GM18870 (cell line): ENCODE data around the gene ALG10B.
"Not testable (repeated sequence)": the region's sequence is repeated elsewhere in the genome, so short reads cannot be mapped to it uniquely, and the experiment has no call there.

Source experiments
- ATAC-seq: cut with Tn5 transposase; IDR thresholded peaks from one replicate; pipeline ENCODE4 v1.9.1; 2021; ENCODE audit warnings: moderate library complexity; ENCODE audit not compliant: unreplicated experiment

Gene ALG10B, protein sequence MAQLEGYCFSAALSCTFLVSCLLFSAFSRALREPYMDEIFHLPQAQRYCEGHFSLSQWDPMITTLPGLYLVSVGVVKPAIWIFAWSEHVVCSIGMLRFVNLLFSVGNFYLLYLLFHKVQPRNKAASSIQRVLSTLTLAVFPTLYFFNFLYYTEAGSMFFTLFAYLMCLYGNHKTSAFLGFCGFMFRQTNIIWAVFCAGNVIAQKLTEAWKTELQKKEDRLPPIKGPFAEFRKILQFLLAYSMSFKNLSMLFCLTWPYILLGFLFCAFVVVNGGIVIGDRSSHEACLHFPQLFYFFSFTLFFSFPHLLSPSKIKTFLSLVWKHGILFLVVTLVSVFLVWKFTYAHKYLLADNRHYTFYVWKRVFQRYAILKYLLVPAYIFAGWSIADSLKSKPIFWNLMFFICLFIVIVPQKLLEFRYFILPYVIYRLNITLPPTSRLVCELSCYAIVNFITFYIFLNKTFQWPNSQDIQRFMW

GRCh38 chr12:38316391-38317129 lies at the start of gene ALG10B:
Gene ALG10B, plus strand, starts transcription at chr12:38316774. Its CDS starts 120 bp downstream, at chr12:38316894.
- ATAC-seq = peak; percentile 99

DNA sequence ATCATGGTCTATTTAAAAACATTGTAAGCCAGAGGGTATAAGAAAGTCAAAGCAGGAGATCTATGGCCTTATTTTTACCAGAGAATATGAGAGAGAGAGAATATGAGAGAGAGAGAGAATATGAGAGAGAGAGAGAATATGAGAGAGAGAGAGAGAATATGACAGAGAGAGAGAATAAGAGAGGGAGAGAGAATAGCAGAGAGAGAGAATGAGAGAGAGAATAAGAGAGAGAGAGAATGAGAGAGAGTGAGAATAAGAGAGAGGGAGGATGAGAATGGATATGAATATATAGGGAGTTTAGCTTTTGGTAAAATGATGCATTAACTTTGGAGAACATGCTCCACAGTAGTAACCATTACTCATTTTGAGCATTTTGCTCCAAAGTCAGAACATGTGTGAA lies 48.0 kb upstream of the ALG10B start:
- ATAC-seq = no peak

- ATAC-seq = no peak
These were observed 46.7 kb upstream of the ALG10B start for GRCh38 chr12:38269897-38270296.

- no peak for ATAC-seq
These were observed 36.8 kb upstream of the ALG10B start for GRCh38 chr12:38279756-38280155.

DNA sequence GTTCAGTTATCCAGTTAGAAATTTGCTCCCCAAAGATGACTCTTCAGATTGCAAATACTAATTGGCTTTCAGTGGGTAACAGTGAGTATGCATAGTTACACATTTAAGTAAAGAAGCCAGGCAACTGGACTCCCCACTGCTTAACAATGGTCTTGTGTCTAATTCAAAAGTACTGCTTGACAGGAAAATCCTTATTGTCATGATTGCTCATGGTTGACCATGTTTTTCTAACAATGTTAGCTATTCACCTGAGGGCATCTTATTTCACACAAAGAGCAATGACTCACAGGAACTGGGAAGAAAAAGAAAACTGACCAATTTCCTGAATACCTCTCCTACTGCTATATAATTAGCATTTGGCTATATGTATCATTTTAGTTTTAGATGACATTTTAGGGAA lies 33.7 kb upstream of the ALG10B start:
- ATAC-seq = no peak

GRCh38 chr12:38289396-38289795 lies 27.2 kb upstream of the ALG10B start:
- no peak for ATAC-seq

GRCh38 chr12:38291160-38291559 lies 25.4 kb upstream of the ALG10B start:
- no peak for ATAC-seq

DNA sequence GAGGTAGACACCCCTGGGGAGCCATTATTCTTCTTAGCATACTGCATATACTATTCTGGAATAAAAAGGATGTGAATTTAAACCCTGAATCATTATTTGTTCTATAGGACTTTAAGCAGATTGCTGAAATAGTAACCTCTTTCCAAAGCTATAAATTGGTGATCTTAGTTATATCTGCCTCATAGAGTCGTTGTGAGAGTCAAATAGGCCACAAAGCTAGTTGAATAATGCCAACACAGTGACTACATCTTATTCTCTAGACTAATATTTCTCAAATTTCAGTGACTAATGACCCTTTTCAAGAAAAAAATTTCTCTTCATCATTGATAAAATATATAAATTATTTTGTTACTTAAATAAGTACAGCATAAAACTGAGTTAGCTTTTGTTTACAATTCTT lies 13.6 kb upstream of the ALG10B start:
- not testable (repeated sequence) for ATAC-seq

DNA sequence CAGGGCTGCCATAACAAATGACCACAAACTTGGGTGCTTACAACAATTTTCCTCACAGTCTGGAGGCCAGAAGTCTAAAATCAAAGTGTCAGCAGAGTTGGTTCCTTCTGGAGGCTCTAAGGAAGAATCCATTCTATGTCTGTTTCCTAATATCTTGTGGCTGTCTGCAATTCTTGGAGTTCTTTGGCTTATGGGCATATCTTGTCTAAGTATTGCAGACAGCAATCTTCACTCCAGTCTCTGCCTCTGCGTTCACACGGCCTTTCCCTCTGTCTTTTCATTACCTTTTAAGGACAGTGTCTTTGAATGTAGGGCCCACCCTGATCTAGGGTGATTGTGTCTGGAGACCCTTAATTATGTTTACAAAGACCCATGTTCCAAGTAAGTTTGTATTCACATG lies 5.4 kb downstream of the ALG10B start:
- ATAC-seq = not testable (repeated sequence)

GRCh38 chr12:38324912-38325311 lies 8.3 kb downstream of the ALG10B start:
- no peak for ATAC-seq

DNA sequence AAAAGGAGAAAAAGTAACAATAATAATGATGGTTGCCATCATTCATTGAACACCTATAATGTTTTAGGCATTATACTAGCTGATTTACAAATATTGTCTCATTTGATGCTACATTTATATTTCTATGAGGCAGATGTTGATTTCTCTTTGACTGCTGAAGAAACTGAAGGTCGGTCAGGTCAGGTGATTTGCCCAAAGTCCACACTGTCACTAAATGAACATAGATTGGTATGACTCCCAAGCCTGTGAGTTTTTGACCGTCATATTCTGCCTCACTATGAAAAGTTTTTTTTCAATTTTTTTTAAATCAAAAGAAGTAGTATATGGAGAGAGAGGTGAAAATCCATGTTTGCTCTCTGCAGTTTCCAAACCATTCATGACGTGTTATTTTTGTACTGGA lies 10.8 kb downstream of the ALG10B start:
- ATAC-seq = no peak

DNA sequence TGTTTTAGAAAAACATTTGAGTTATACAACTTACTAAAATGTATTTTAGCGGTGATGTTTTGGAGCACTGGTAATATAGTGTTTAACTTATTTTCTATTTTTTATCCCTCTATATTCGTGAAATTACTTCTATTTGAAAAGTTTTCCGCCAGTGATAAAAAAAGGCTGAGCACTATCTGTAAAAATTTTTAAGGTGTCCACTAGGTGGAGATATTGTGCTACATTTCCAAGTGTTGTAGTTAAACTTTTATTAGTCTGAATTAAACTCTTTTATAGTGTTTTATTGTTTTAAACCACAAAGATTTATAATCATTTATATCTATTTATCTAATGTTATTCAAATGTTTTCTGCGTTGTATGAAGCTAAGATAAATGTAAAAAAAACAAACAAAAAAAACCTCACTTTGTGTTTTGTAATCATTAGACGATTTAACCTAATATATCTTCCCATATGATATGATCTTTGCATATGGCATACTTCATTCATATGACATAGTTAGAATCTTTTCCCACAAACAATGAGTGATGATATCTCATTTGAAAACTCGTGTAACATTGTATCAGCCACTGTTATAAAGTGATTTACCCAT lies 11.8 kb downstream of the ALG10B start:
- no peak for ATAC-seq

DNA sequence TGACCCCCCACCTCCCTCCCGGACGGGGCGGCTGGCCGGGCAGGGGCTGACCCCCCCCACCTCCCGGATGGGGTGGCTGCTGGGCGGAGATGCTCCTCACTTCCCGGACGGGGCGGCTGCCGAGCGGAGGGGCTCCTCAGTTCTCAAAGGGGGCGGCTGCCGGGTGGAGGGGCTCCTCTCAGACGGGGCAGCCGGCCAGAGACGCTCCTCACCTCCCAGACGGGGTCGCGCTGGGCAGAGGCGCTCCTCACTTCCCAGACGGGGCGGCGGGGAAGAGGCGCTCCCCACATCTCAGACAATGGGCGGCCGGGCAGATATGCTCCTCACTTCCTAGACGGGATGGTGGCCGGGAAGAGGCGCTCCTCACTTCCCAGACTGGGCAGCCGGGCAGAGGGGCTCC lies 13.8 kb downstream of the ALG10B start:
- not testable (repeated sequence) for ATAC-seq

DNA sequence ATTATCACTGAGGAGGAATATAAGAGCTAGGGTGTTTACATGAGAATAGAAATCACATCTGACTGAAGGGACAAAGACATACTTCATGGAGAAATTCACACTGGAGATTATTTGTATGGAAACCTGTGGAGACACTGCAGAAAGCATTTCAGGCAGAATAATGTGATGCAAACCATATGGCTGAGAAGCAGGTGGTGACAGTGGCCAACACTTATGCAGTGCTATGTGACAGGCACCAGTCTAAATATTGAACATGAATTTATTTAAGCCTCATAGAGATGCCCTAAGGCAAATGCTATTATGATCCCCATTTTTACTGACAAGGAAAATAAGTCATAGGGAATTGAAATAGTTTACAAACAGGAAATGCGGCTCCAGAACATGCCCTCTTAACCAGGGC lies 16.2 kb downstream of the ALG10B start:
- no peak for ATAC-seq

DNA sequence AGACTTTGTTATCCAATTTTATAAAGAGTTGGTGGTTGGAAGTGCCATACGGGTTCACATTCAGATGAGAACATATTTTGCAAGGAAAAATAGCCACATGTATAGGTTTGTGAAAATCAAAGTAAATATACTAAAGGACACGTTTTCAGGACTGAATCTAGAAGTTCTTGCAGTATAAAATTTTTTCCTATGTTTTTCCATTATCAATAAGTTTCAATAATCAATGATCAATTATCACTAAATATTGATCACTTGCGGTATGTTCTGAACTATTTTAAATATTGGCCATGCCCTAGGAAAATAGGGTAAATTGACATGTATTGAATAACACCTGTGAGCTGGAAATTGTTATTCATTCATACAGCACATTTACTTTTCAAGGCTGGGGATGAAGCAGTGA lies 25.9 kb downstream of the ALG10B start:
- ATAC-seq = no peak

GRCh38 chr12:38343256-38343655 lies 26.7 kb downstream of the ALG10B start:
- not testable (repeated sequence) for ATAC-seq

DNA sequence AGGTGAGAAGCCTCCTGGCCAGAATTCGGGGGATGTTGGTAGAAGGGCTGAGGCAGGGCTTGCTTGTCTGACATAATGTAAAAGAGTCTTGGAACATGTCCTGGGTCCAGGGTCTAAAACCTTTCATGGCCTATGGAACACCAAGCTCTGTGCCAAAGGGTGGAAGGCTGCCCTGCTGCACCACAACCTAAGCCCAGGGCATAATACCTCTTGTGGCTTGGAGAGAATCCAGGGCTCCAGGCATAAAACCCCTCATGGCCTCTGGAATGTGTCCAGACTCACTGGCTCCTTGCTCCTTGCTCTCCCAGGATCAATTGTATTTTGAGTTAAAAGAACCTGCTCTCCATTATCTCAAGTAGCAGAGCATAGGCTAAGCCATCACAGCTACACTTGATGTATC lies 27.3 kb downstream of the ALG10B start:
- ATAC-seq = not testable (repeated sequence)

DNA sequence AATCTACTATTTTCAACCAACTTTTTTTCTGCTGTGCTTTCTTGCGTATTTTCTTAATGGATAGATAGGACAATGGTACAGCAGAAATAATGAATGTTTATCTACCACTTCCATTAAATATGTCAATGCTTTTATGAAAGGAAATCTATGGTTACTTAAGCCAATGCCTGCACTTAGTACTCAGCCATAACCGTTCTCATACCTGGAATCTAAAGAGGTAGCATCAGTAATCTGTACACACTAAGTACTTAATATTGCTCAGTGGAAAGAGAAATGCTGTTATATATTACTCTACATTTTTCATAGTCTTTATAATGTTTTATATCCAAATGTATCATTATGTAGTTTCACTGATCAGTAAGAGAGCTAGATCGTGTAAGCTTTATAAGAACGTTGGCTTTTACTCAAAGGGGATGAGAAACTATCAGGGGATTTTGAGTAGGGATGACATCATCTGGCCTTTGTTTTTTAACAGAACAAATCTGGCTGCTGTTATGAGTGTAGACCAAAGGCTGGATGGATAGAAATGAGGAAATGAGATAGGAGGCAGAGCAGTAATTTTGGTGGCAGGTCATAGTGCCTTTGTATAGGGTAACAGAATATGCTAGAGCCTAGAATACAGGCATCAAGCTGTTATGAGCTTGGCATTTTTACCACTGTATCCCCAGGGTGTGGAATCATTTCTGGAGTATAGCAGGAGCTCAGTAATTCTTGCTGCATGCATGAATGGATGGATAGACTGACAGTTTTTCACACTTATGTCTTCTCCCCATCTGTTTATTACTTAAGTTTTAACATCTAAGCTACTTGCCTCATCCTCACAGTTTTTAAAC lies 34.0 kb downstream of the ALG10B start:
- ATAC-seq = peak; percentile 100

DNA sequence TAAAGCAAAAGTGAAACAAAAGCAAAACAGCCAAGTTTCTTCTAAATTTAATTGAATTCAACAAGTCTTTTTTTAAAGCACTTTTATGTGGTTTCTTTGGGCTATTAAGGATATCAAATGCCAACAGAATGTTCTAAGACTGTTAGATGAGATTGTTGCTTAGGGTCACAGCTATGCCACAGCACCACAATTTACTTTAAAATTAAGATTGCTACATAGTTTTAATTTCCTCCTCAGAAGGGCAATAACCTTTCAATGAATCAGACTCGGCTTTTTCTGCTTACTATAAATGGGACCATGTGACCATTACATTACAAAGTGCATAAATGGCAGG lies 34.6 kb downstream of the ALG10B start:
- ATAC-seq = not testable (repeated sequence)

GRCh38 chr12:38367506-38367905 lies 50.9 kb downstream of the ALG10B start:
- ATAC-seq = no peak

DNA sequence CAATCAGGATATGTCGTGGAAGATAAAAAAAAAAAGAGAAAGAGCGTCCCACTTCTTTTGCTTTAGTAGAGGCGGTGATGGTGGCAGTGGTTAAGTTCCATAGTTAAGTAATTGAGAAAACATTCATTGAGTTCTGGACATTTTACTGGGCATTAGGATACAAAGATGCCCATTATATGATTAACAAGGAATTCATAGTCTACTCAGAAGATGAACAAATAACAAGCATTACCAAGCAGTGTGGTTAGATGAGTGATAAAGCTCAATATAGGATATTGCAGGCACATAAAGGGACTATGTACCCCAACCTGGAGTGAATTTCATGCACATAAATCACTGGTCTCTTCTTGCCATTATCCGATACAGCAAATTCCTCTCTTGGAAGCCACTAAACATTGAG lies 53.7 kb downstream of the ALG10B start:
- no peak for ATAC-seq
